Stimulated activated CD8-positive, alpha-beta memory T cell treated with anti-CD3 and anti-CD28 coated beads, Interleukin-2, amount 100 ng/mL, for 1 hour (primary cell): Measurements from ENCODE around the gene ZBTB38.

Experiments
- DNase-seq, 2 donors: peaks; one replicate each; pipeline ENCODE4 v3.0.0-alpha.2; 2020; ENCODE audit warnings: low read depth in 2 of 2

ZBTB38 gene

DNA sequence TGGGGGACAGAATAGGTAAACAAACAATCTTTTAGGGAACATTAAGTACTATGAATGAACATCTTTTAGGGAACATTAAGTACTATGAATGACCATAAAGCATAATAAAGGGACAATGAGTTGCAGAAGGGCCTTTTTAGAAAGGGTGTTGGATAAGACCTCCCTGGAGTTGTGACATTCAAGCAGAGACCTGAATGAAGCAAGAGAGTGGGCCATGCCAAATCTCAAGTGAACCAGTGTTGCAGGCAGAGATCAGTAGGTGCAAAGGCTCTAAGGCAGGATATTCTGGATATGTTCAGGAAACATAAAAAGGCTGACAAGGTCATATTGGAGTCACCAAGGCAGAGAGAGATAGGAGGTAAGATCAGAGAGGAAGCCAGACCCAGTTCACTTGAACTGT is 29.4 kb upstream of the ZBTB38 start:
- no peak for DNase-seq

DNA sequence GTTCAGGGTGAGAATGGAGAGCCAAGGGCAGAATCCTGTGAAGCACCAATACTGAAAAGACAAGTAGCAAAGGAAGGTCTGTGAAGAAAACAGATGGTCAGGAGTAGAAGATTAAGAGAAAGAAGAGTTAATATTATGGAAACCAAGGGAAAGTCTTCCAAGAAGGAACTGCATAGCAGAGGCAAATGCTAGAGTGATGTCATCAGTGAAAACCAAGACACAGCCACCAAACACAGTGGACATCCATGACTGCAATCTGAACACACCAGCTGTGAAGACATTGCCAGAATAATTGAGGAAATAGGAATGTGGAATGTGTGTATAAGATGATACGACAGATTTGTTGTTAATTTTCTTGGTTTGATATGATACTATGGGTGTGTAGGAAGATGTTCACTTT is 26.8 kb upstream of the ZBTB38 start:
- DNase-seq: no peak

- DNase-seq: no peak
Measured at GRCh38 chr3:141342386-141342785, 25.9 kb upstream of the ZBTB38 start.

DNA sequence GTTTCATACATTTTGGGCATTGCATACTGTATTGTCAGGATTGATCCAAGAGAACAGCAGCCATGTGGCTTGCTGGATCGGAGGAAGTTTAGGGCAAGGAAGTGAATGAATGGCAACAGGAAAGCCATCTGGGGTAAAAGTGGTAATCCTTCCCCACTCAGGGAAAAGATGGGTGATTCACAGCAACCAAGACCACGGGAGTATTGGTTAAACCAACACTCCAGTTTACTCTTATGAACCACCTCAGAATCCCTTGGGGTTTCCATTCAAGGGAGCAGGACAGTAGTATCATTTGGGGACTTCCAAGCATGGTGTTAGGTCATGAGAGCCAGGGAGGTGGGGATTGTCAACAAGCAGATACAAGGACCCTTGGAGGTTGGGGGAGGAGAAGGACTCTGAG is 25.2 kb upstream of the ZBTB38 start:
- no peak for DNase-seq

GRCh38 chr3:141343865-141344271 is 24.4 kb upstream of the ZBTB38 start:
- DNase-seq: no peak

DNA sequence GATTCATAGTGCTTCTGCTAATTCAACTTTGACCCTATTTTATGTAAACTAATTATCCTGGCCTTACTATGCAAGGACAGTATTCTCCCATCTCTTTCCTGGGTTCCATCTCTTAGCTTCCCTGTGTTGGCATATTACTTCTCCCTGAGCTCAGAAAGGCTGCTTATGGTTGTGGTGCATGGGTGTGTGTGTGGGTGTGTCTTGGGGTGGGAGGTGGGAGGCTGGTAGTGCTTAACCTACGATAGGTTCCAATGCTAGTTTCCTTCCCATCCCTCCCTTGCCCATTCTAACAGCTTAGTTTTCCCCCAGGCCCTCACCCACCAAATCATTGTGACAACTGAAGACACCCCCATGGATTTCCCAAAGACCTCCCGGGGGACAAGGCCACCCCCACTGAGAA is 22.8 kb upstream of the ZBTB38 start:
- no peak for DNase-seq

DNA sequence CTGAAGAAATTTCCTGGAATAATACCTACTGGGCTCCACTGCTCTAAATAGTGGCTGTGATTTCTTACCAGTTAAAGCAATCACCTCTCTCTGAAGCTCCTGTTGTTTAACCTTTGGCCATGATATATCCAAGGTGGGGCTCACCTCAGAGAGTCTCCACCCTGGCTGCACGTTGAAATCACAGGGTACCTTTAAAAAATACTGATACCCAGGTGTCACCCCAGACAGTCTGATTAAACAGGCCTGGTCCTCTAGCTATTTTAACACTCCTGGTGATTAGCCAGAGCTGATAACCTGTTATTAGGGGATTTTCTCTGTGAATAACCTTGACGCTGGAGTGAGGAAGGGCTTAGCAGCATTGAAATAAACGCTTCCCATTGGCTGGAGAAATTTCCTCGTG is 22.3 kb upstream of the ZBTB38 start:
- no peak for DNase-seq

DNA sequence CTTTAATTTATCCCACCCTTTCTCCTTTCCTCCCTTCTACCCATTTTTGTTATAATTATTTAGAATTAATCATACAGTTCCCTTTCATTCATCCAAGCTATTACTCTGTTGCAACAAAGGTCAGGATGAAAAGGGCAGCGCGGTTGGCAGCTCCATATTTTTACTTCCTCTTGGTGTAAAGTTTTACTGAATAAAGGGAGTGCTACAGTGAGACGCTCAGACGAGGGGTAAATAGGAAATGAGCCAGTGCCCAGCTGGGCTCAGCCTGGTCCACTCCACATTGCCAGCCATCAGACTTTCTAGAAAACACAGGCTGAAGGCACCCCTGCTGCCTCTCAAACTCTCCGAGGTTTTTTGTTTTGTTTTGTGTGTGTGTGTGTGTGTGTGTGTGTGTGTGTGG is 21.9 kb upstream of the ZBTB38 start:
- no peak for DNase-seq

- DNase-seq: no peak
Measured at GRCh38 chr3:141346839-141347238, 21.5 kb upstream of the ZBTB38 start.

DNA sequence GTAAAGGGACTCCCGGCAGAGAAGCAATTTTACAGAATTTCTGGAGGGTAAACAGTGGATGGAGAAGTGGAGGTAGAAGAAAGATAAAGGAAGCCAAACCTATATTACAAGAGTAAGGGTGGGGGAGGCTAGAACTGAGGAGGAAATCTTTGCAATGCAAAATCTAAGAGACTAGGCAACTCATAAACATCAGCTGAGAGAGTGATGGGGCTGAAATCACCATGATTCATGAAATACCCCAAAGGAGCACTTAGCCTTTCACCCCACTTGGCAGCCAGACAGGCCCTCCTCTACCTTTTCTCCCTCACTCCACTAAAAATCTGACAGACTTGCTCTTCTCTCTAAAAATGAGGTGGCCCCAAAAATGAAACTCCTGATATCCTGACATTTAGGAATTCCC is 19.5 kb upstream of the ZBTB38 start:
- no peak for DNase-seq

DNA sequence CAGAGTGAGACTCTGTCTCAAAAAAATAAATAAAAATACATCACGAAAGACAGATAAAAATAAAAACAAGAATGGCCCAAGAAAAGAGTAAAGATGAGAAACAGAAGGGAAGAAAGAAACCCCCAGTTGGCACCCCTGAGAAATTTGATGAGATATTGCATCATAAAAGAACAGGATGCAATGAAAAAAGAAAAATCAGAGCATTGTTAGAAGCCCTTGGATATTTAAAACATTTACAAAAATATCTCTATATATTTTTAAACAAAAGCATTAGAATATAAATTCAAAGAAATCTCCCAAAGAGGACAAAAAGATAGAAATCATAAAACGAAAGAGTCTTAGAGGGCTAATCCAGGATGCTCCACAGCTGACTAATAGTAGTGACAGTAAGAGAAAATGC is 18.6 kb upstream of the ZBTB38 start:
- DNase-seq: no peak

GRCh38 chr3:141350666-141351065 is 17.6 kb upstream of the ZBTB38 start:
- DNase-seq: no peak

DNA sequence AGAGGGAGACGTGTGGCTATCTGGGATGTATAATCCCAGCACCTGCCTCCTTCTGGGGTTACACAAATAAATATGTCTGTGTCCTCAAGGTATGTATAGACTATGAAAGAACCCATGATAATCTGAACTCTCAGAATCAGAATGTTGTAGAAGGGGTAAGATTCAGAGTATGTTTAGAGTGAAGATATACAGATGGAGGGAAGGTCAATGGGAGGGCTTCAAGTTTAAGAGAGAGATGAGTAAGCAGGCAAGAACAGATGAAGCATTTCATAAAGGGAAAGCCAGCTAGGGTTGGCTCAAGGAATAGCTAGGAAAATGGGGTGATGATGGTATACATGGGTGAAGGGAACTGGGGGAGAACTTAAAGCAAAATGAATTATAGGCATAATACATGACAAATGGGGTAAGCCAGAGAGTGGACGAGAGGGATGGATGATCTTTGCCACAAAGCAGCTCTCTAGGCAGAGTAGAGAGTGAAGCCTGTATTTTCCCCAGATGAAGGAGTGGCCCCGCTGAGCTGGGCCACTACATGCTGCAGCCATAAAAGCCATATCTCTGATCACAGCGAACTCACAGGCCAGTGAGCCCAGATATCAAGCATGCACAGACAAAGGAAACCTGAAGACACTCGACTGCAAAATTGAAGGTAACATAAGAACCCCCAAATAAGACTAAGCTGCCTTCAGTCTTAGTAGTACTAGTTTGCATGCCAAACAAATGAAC is 15.9 kb upstream of the ZBTB38 start:
- DNase-seq: no peak

GRCh38 chr3:141353652-141354495 is 14.4 kb upstream of the ZBTB38 start:
- no peak for DNase-seq

GRCh38 chr3:141354517-141354916 is 13.8 kb upstream of the ZBTB38 start:
- DNase-seq: no peak

GRCh38 chr3:141355242-141355641 is 13.1 kb upstream of the ZBTB38 start:
- no peak for DNase-seq

- no peak for DNase-seq
Measured at GRCh38 chr3:141356046-141356445, 12.3 kb upstream of the ZBTB38 start.

GRCh38 chr3:141360888-141361598 is 7.3 kb upstream of the ZBTB38 start:
- no peak for DNase-seq

DNA sequence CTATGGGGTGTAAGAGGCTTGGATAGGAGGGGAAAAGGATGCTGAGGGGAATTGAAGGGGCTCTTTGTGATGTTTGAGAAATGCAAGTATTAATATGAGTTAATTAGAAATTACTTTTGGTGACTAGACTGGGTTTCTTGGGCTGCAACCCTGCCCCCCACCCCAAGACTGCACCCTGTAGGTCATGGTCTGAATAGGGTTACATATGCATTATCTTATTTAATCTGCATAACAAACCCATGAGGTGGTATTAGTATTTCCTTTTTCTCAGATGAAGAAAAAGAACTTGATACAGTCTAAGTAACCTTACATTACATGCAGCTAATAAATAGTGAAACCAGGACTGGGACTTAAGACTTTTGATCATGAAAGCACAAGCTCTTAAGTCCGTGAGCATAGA is 5.6 kb upstream of the ZBTB38 start:
- DNase-seq: no peak

GRCh38 chr3:141365201-141365600 is 3.1 kb upstream of the ZBTB38 start:
- no peak for DNase-seq

DNA sequence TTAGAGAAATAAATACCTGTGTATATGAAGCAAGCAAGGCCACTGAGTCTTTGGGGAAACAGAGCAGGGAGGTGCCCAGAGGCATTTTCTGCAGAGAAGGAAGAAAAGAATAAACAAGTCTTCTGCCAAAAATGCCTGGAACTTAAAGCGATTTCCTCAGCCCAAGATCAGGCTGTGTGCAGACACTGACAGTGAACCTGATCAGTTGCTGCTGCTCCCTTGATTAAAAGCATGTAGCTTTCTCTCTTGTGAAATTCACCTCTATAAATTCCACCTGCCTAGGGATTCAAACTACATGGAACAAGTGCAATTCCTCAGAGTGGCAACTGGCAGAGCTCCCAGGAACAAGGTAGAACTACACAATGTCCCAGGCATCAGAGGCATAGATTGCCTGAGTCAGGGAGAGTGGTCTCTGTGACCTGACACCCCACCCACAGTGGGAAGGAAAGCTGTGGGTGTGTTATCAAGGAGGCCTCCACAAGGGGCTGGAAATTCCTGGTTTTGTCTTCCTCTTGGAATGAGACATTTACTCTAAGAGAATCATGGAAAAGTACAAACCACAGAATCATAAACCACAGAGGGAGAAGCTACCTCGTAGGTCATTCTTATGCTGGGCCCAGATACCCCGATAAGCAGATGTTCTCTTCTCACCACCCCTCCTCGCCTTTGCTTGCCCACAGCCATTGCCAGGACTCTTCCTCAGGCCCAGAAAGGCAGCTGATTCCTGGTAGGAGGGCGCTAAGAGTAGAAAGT is 1.8 kb upstream of the ZBTB38 start:
- no peak for DNase-seq
